Sigmoid colon (tissue), 7 donors: ENCODE results near the gene TATDN3. TPM values are rescaled to one million over a fixed set of nuclear protein-coding genes. Genes with fewer than 3 reads are reported as not detected.

Experiments used
- DNase-seq: peaks from one replicate; pipeline ENCODE4 v3.0.0-alpha.2; 2019
- H3K27ac ChIP-seq, 4 donors: fragments of 200-600 bp; sonication (generic); one replicate each; pipeline ENCODE4 v1.5.1; 2016 to 2019; ENCODE audit warnings: mild to moderate bottlenecking in 1 of 4
- H3K27me3 ChIP-seq, 3 donors: fragments of 200-600 bp; sonication (generic); one replicate each; pipeline ENCODE4 v1.5.1; 2019; ENCODE audit warnings: mild to moderate bottlenecking in 1 of 3
- H3K36me3 ChIP-seq, 4 donors: fragments of 200-600 bp; sonication (generic); one replicate each; pipeline ENCODE4 v1.5.1; 2016 to 2019
- H3K4me1 ChIP-seq, 4 donors: fragments of 200-600 bp; sonication (generic); one replicate each; pipeline ENCODE4 v1.5.1; 2017 to 2019
- H3K4me3 ChIP-seq, 4 donors: fragments of 200-600 bp; sonication (generic); one replicate each; pipeline ENCODE4 v1.5.1; 2017 to 2019; ENCODE audit warnings: mild to moderate bottlenecking in 2 of 4, moderate library complexity in 1 of 4
- H3K9me3 ChIP-seq, 4 donors: fragments of 200-600 bp in 3 of 4; sonication (generic) in 3 of 4; one replicate each; pipeline versions ENCODE4 v1.5.1 to v1.6.1; 2013 to 2019
- CTCF ChIP-seq, 4 experiments: fragments of 450-650 bp in 3 of 4; fragments of 200-600 bp in 1 of 4; IDR thresholded peaks; one replicate each; pipeline ENCODE4 v1.5.1; 2016 to 2019; ENCODE audit warnings: antibody characterized with exemption in 4 of 4, mild to moderate bottlenecking in 3 of 4, moderate library complexity in 2 of 4
- EP300 ChIP-seq, 4 donors: sonication (generic); formaldehyde crosslinking; IDR thresholded peaks; one replicate each; pipeline ENCODE4 v1.6.1; 2017; ENCODE audit warnings: antibody characterized with exemption in 4 of 4
- POLR2A ChIP-seq, 2 donors: fragments of 450-650 bp; IDR thresholded peaks; one replicate each; pipeline ENCODE4 v1.6.1; 2016; ENCODE audit warnings: antibody characterized with exemption in 2 of 2, mild to moderate bottlenecking in 2 of 2, moderate library complexity in 2 of 2
- POLR2AphosphoS5 ChIP-seq, 4 donors: sonication (generic); formaldehyde crosslinking; IDR thresholded peaks; one replicate each; pipeline ENCODE4 v1.6.1; 2017; ENCODE audit warnings: antibody characterized with exemption in 4 of 4
- WGBS, 2 donors: extraction: QIAGEN DNeasy Blood & Tissue Kit; methylation state at CpG; one replicate each; pipeline ENCODE4 v1.1.7; 2013; 5-methylcytosine and 5-hydroxymethylcytosine counted together
- intact Hi-C: fragments of 100-400 bp; cut with DNase I; formaldehyde crosslinking; loops from one replicate; pipeline ENCODE4 v1.15.1; 2023
- polyA plus RNA-seq, 3 donors: library from polyadenylated mRNA; stranded (reverse); fragments of 200-250 nt; gene quantifications; one replicate each; pipeline ENCODE4 v1.2.3, GENCODE V29; 2013
- total RNA-seq, 4 donors: library from RNA; depleted of rRNA; stranded (reverse); fragments of >200 nt; gene quantifications; one replicate each; pipeline ENCODE4 v1.1.0, GENCODE V29; 2016
- donor health status: healthy with polysubstance abuse.
- donor health status: Bipolar disorder and iron deficiency.
- donor health status: healthy.

TATDN3 gene
- total and polyA plus RNA-seq, 7 donors: 9.1 to 25.7 (median 12.5) TPM

GRCh38 chr1:212852105-212852688, 60.5 kb downstream of the TATDN3 start:
- TF ChIP-seq EP300 (IDR thresholded peaks at IDR 0.05) (no peak), CTCF (IDR thresholded peaks at IDR 0.05) (no peak), POLR2AphosphoS5 (IDR thresholded peaks at IDR 0.05) (no peak), POLR2A (IDR thresholded peaks at IDR 0.05) (no peak)
- no peak overlapping the region for H3K4me3 ChIP-seq

GRCh38 chr1:212853658-212854057, 62.0 kb downstream of the TATDN3 start:
- Histone ChIP-seq H3K4me1 (peaks cover 0 to 12% (median 7%) of the 10 kb centered on the region in 4 donors), H3K9me3 (no peaks in the 10 kb centered on the region), H3K4me3 (no peak overlapping the region), H3K27ac (no peak overlapping the region), H3K36me3 (no peaks in the 10 kb centered on the region), H3K27me3 (no peaks in the 10 kb centered on the region)
- intact Hi-C loops: loop anchor here (10.0 kb wide), 1 partner anchor 289 kb away; no protein-coding TSS in a partner anchor
- no peak for DNase-seq
- TF ChIP-seq CTCF (IDR thresholded peaks at IDR 0.05) (no peak), EP300 (IDR thresholded peaks at IDR 0.05) (no peak), POLR2AphosphoS5 (IDR thresholded peaks at IDR 0.05) (no peak), POLR2A (IDR thresholded peaks at IDR 0.05) (no peak)
- WGBS, 2 donors: 27 to 79% methylated on average over 5 of the region's 5 CpGs

More at GRCh38 chr1:212852105-212852688, 60.5 kb downstream of the TATDN3 start:
- no peak for DNase-seq
- WGBS, 2 donors: 86 to 93% methylated on average over 5 of the region's 5 CpGs
- Histone ChIP-seq H3K9me3 (no peaks in the 10 kb centered on the region), H3K27me3 (no peaks in the 10 kb centered on the region), H3K27ac (no peak overlapping the region), H3K36me3 (no peaks in the 10 kb centered on the region), H3K4me1 (peaks cover 0 to 7% (median 5%) of the 10 kb centered on the region in 4 donors)
- intact Hi-C loops: loop anchor here (10.0 kb wide), 1 partner anchor 287 kb away; no protein-coding TSS in a partner anchor

- intact Hi-C loops: loop anchor here (10.0 kb wide), 1 partner anchor 292 kb away; no protein-coding TSS in a partner anchor
- Histone ChIP-seq H3K36me3 (no peaks in the 10 kb centered on the region), H3K27me3 (no peaks in the 10 kb centered on the region), H3K9me3 (no peaks in the 10 kb centered on the region), H3K27ac (peak overlapping the region in 3 of 4 donors; percentile 90 to 93 (median 93)), H3K4me3 (no peak overlapping the region), H3K4me1 (peaks cover 0 to 39% (median 30%) of the 10 kb centered on the region in 4 donors)
- WGBS, 2 donors: 92 to 95% methylated on average over 16 of the region's 16 CpGs
- no peak for TF ChIP-seq POLR2A (IDR thresholded peaks at IDR 0.05)
- TF ChIP-seq CTCF (IDR thresholded peaks at IDR 0.05): no peak
- TF ChIP-seq EP300 (IDR thresholded peaks at IDR 0.05): no peak
- no peak for TF ChIP-seq POLR2AphosphoS5 (IDR thresholded peaks at IDR 0.05)
- DNase-seq: no peak
Observed at GRCh38 chr1:212856755-212857154, 65.1 kb downstream of the TATDN3 start.

GRCh38 chr1:212857992-212858460, 66.3 kb downstream of the TATDN3 start, which contains the start of gene FLVCR1:
Gene FLVCR1 (plus strand): TSS chr1:212858275. CDS start chr1:212858453, 178 bp downstream.
- peak; percentile 98 for DNase-seq
- H3K4me3 ChIP-seq: peak within 1 kb of the TSS; percentile 81 to 98 (median 92)
- no peaks in the 10 kb centered on the region for H3K27me3 ChIP-seq
- H3K4me1 ChIP-seq: peaks cover 0 to 39% (median 30%) of the 10 kb centered on the region in 4 donors
- 1% methylated on average over 54 of the region's 54 CpGs for WGBS, 2 donors
- intact Hi-C loops: loop anchor here (2.0 to 10.0 kb wide), 2 partner anchors 65 to 293 kb away; no protein-coding TSS in a partner anchor
- H3K9me3 ChIP-seq: no peaks in the 10 kb centered on the region
- peak within 1 kb of the TSS; percentile 88 to 93 (median 92) for H3K27ac ChIP-seq
- no peaks in the 10 kb centered on the region for H3K36me3 ChIP-seq
- TF ChIP-seq EP300 (IDR thresholded peaks at IDR 0.05) (no peak), POLR2AphosphoS5 (IDR thresholded peaks at IDR 0.05) (peak; percentile 82 to 97 (median 86)), CTCF (IDR thresholded peaks at IDR 0.05) (no peak), POLR2A (IDR thresholded peaks at IDR 0.05) (peak; percentile 31 to 64)
